Non-pigmented ciliary epithelial cell (primary cell): ENCODE data around the gene THRB.
"Not testable (repeated sequence)": the region's sequence is repeated elsewhere in the genome, so short reads cannot be mapped to it uniquely, and the experiment has no call there.

Experiments
- DNase-seq: peaks from one replicate; pipeline ENCODE4 v3.0.0-alpha.2; 2010; ENCODE audit warnings: low read depth

Gene THRB

DNA sequence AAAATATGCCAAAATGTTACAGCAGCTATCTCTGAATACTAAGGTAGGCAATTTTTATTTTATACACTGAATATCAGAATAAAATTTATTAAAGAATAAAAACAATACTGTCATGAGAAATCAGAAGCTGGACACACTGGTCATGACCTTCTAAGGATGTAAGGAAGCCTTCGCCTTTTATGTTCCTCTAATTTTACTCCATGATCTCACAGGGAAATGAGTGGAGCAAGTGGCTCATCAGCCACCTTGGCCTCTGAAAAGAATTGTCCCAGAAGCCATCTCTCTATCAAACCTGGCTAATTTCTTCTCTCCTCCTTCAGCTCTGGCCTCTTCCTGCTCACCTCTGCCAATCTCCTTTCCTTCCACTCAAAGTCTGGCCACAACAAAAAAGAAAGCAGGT, 48.6 kb downstream of the THRB start:
- no peak for DNase-seq

DNA sequence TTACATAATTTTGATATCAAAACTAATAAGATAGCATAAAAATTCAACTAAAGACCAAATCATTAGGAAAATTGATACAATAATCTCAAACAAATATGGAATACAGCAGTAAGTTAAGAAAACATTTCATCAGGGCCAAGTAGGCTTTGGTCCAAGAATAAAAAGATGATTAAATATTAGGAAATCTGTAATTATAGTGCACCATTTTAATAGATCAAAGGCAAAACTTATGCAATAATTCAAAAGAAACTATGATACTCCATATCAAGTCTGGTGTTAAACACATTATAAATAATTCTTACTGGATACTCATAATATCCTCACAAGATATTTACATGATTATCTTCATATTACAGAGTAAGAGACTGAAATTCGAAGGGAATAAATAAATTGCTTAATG, 51.2 kb downstream of the THRB start:
- no peak for DNase-seq

DNA sequence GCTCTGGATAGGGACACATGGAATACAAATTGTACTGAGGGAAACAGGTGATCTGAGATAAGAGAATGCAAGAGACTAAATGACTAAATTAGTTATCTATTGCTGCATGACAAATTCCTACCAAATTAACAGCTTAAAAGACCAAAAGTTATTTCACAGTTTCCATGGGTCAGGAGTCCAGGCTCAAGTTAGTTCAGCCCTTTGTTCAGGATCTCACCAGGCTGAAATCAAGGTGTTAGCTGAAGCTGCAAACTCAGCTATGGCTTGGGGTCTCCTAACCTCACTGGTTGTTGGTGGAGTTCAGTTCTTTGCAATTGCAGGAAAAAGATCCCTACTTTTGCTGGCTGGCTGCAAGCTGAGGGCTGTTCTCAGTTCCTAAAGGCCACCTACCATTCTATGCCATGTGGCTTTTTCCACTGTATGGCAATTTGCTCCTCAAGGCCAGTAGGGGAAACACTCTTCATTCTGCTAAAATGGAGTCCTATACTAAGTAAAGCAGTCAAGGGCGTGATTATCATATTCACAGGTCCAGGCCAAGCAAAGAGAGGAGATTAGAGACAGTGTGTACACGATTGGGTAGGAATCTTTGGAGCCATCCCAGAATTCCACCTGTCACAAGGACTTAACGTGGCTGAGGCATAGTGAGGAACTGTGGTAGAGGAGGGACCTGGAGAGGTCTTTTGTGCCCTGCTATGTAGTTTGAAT, 53.7 kb downstream of the THRB start:
- DNase-seq: no peak

DNA sequence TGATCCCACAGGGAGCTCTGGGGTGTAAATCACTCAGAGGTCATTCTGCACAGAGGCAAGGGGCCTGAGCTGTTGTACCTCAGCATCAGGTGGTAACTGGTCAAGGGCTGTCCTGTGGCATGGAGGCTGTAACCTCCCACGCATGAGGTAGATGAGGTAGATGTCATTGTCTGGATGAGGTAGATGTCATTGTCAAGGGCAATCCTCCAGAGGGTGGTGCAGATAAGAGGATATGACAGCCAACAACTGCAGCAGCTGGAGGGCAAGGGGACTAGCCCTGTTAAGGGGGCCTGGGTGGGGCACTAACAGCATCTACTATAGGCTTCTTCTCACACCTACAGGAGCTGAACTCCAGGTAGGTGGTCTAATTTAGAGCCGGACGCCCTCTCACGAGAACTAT, 55.6 kb downstream of the THRB start:
- DNase-seq: no peak

DNA sequence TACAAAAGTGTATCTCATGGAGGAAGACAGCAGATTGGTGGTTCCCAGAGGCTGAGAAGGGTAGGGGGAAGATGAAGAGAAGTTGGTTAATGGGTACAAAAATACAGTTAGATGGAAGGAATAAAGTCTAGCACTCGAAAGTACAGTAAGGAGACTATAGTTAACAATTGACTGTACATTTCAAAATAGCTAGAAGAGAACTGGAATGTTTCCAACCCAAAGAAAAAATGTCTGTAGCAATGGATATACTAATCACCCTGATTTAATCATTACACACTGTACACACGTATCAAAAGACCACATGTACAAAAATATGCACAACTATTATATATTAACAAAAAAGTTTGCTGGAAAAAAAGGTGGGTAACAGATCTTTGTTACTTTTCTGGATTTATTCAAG, 57.3 kb downstream of the THRB start:
- no peak for DNase-seq

DNA sequence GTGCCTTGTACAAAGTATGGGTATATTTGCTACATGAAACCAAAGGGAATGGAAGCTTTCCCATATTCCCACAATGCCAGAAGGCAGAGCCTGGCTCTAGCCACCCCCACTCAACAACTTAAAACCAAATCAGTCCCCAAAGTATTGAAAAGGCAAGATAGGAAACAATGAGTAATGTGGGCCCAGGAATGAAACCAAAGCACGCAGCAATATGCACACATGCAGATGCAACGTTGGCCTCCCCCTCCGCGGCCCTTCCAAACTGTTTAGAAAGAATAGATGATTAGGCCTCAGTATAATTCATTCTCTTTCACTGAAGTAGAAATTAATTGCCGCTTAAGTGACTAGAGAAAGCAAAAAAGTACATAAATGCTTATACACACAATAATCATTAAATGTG, 59.1 kb downstream of the THRB start:
- DNase-seq: no peak

DNA sequence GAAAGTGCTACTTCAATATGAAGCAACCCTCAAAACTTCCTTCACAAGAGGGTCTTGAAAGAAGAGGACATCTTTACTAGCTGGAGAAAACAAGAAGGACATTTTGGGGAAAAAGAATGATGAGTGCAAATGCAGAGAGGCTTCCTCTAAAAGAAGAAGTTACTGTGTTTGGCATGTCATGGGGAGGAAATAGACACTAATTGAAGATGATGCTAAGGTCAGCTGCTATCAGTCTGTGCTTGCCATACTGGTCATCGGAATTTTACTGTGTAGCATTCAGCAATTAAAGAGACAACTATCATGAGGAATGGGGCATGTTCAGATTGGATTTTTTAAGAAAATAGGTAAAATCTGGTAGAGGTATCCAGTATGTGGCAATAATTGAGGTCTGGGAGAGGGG, 60.0 kb downstream of the THRB start:
- no peak for DNase-seq

DNA sequence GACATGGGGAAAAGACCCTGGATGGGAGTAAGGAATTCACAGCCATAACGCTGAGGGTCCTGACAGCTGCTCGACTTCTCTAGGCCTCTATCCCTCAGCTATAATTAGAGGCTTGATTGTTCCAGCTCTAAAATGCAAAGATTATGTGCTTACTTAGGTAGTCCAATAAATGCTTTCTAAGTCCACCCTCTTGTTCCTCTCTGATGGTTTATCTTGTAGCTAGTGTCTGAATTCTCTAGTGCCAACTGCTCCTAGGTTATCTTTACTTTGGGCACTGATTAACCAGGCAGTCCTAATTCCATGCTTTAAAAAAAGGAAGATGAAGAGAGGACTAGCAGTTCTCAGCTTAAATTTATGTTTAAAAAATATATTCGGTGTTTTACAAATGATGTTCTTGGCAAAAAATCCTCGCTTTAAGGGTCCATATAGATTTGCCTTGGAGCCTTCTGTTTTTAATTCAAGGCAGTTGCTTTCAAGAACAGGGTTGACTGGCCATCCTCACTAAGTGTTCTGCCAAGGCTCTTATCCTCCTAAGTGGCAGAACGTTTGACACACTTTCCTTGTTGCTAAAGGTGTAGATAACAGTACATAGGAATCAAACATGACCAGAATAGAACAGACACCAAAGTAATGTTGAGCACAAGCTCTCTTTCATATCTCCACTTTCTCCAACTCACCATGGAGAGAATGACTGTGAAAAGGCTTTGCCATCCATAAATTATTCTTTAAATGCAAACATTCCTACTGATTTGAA, 60.6 kb downstream of the THRB start:
- DNase-seq: no peak

DNA sequence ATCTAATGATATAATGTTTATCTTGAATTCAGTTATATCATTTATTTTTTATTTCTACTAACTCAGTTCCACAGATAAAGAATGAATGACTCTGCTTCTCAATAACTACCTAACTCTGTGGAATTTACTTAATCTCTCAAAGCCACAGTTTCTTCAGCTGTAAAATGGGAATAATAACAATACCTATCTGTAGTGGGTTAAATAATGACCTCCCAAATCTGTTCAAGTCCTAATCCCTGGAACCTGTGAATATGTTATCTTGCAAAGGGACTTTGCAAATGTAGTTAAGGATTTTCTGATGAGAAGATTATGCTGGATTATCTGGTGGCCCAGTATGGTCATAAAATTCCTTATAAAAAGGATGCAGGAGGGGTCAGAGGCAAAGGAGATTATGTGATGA, 61.7 kb downstream of the THRB start:
- no peak for DNase-seq

DNA sequence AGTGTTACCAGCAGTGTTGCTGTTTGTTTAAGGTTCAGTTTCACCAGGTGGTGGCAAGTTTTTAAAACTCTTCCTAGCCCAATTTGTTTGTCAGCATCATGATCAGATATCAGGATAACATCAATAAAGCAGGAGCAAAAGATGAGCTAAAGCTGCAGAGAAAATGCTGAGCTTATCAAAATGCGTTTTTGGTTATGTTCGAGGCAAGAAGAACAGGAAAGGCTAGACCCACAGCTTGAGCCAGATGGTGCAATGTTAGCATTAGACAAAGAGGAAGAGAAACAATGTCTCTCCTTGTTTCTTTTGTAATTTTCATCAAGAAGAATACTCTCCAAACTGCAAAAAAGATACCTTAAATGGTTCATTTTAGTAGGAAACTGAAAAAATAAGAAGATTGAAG, 66.2 kb downstream of the THRB start:
- no peak for DNase-seq

DNA sequence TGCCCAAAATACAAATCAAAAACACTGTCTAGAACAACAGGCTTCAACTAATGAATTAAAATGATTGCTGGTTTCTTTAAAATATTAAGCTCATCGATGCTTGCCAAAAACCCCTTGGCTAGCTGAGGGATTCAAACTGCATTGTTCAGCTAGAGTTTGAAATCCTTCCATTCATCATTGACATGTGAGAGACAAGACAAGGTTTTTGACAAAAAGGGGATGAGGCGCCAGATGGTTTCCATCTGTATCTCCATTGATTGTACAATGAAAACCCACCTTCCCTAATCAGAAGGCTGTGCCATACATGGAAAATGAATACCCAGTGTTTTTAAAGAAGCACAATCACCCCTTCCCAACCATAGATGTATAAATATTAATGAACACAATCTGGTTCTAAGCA, 67.8 kb downstream of the THRB start:
- DNase-seq: no peak

DNA sequence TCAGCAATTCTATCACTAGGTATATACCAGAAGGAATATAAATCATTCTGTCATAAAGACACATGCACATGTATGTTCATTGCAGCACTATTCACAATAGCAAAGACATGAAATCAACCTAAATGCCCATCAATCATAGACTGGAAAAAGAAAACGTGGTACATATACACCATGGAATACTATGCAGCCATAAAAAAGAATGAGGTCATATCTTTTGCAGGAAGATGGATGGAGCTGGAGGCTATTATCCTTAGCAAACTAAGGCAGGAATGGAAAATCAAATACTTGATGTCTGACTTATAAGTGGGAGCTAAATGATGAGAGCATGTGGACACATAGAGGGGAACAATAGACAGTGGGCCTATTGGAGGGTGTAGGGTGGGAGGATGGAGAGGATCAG, 73.8 kb downstream of the THRB start:
- not testable (repeated sequence) for DNase-seq

DNA sequence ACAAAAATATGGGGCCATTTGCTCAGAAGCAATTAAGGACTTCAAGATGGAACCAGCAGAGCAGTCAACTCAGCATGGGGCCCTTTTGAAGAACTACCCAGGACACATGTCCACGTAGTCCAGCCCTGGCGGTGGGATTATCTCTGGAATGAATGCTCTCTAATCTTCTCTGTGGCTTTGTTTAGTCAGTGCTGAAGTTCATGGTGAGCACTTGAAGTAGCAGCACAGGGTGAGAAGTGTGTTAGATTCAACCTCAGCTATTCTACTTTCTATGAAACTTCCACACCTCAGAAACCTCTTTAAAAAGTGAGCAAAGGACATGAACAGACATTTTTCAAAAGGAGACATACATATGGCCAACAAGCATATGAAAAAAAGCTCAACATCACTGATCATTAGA, 74.4 kb downstream of the THRB start:
- no peak for DNase-seq

DNA sequence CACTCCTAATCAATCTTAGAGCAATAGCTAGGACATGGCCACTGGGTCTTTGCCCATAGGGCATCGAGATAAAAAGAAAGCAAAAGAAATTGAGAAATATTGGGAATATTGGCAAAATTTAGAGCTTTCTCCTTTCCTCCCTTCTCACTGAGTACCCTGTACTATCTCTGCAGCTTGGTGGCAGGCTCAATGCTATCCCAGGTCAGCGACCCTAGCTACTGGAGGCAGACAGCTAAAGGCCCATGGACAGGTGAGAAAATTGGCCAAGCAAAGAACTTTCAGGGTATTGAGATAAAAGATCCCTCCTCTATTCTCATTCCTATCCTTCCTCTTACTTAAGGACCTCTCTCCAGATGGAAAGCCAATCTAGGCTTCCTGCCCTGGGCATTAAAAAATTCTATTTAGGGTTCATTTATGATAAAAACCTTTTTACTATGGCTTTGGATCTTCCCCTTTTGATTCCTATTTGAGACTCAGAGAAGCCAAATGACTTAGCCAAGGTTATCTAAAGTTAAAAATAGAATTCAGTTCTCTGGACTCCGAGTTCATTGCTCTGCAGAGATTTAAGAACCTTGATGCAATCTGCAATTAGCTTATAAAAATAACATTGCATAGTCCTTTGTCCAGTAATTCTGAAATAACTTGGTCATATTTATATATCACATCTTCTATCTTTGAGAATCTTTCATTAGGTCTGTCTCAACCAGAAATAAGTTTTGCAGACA, 75.4 kb downstream of the THRB start:
- DNase-seq: no peak

DNA sequence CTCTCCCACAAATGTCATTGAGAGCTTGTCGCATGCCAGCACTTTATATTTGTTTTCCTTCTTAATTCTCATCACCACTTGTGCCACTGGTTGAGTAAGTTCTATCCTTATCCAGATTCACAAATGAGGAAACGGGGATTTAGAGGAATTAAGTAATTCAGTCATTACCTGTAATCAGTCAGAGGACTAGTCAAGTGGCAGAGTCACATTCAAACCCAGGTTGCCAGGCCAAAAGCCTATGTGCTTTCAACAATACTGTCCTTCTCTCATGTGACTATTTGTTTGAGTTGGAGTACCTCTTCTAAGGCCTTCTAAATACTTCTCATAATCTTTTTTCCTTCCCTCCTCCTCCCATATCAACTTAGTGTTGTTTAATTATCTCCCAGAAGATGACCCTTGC, 76.9 kb downstream of the THRB start:
- no peak for DNase-seq

DNA sequence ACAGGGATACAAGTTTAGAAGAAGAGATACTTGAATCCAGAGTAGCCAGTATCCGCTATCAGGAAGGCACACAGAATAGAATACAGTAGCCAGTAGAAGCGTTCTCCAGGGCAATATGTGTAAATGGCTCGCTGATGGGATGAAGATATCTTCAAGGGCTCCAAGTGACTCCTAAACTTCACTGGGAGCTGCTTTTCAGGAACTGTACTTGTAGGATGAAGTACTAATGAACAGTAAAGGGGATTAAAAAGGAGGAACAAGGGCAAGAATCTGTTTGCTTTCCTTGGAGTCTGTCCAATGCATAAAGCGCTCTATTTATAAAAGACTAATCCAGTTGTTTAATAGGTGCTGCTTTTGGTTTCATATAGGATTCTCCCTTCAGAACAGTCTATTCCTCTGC, 78.4 kb downstream of the THRB start:
- no peak for DNase-seq

DNA sequence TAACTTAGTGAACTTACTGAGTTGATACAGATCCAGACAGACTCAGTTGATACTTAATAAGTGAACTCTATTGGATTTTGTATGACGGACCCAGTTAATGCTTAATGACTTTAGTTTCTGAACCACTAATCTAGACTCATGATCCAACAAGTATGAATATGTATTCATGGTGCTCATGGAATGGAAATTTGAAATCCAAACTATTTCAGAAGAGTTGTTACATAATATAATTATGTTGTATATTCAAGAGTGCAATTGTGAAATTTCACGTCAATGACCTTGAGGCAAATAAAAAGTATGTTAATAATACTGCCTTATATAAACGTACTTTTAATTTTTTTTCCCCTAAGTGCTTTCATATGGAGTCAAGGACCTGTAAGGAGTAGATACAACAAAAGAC, 78.8 kb downstream of the THRB start:
- DNase-seq: no peak

DNA sequence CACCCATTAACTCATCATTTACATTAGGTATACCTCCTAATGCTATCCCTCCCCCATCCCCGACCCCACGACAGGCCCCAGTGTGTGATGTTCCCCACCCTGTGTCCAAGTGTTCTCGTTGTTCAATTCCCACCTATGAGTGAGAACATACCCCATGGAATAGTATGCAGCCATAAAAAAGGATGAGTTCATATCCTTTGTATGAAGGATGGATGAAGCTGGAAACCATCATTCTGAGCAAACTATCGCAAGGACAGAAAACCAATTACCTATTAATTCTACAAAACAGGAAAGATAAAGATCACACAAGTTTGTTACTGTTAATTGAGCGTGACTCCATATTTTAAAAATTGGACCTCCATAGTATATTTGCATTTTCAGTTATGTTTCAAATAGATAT, 81.0 kb downstream of the THRB start:
- DNase-seq: not testable (repeated sequence)

DNA sequence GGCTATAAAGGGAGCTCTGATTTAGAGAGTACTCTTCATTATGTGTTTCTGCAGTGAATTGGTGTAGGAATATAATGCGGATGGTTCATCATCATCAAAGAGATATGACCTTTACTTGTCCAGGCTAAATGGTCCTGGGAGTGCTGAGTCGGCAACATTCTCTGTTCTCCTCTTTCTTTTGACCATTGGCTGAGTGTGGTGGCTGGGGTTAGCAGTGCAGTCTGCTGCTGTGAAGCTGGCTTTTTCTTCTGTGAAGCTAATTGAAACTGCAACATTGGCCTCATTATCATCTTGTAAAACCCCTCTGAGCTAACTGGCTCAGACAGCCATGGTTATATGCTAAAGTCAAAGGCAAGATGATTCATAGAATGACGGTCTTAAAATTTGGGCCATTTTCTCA, 83.8 kb downstream of the THRB start:
- no peak for DNase-seq

DNA sequence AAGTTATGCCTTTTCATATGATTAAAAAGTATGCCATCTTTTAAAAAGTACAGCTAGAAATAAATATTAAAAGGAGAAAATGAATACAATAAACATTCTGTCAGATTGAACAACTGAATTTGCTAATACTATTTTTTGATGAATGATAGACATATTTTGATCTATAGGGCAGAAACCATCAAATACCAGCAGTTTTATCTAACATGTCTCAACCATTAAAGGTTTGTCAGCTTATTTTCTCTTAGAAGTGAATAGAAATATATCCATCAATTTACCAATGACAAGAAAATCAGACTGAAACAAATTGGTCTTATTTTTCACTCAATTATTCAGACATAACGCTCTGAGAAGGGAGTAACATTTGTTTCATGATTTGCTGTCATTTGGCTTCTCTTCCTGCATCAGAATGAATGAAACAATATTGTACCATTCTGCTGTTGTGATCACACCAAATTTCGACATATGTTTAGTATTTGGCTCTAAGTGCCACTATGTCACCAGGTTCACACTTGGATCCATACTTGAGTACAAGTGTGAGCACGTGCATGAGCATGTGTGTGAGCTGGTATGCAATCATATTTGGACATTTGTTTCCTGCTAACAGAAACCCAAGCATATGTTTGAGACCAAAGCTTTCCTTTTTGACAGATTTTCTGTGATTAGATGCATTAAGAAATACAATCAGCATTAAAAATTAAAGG, 86.5 kb downstream of the THRB start:
- DNase-seq: no peak

DNA sequence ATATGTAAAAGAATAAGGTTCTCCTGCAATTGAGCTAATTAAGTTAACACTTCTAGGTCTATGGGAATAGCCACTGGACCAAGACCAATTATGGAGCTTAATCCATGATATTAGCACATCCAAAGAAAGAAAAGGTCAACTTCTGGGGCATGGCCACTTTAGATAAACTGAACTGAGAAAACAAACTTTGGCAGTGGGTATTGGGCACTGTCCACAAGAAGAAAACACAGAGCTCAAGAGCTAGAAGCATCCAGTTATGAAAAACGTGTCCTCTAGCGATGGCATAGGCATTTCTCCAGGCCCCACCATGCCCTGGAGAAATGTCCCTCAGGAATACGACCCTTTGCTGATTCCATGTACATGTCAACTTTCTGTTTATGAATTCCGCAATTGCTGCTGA, 87.8 kb downstream of the THRB start:
- DNase-seq: no peak

DNA sequence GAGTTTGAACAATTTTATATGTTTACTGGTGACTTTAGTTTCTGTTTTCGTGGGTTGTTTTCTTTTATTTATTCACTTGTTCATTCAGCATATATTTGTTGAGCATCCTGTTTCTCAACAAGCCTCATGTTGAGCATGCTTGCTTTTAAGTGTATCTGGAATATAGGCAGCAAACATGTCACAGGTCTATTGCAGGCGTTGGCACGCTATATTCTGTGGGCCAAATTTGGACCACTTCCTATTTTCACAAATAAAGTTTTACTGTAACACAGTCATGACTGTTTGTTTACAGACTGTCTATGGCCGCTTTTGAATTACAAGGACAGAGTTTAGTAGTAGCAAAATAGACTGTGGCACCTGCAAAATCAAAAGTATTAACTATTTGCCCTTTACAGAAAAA, 89.6 kb downstream of the THRB start:
- DNase-seq: no peak

DNA sequence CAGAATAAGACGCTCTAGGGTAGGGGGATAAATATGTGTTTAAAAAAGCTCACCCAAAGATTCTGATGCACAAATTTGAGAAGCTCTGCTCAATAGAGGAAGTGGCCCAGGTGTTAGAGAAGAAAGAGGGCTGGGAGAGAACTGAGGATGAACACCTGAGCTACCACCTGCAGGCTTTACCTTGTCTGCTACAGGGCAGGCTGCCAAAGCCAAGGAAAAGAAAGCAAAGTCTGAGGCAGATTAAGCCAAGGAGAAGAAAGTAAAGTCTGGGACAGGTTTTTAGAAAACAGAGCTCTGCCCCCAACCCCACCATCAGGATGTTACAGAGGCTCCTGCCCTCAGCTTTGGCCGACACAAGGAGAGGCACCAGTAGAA, 92.9 kb downstream of the THRB start:
- DNase-seq: no peak
